Omental fat pad (tissue), 4 donors: ENCODE results near the gene RAPGEFL1. TPM values are rescaled to one million over a fixed set of nuclear protein-coding genes. Genes with fewer than 3 reads are reported as not detected.
"Not testable (repeated sequence)": the region's sequence is repeated elsewhere in the genome, so short reads cannot be mapped to it uniquely, and the experiment has no call there.

Experiments used
- ATAC-seq: fragments of 150-250 bp; one replicate; pipeline ENCODE4 v1.9.1; 2016; ENCODE audit warnings: mild to moderate bottlenecking, moderate library complexity; ENCODE audit not compliant: low FRiP score
- DNase-seq: peaks from one replicate; pipeline ENCODE4 v3.0.0-alpha.2; 2019; ENCODE audit warnings: low spot score
- CTCF ChIP-seq, 3 donors: fragments of 450-650 bp; IDR thresholded peaks; one replicate each; pipeline ENCODE4 v1.5.1; 2016 to 2017; ENCODE audit warnings: antibody characterized with exemption in 3 of 3, mild to moderate bottlenecking in 3 of 3, moderate library complexity in 2 of 3
- total RNA-seq, 4 donors: library from RNA; depleted of rRNA; stranded (reverse); fragments of >200 nt; gene quantifications; one replicate each; pipeline ENCODE4 v1.1.0, GENCODE V29; 2016

RAPGEFL1 gene
- total RNA-seq, 4 donors from 2014 or later, result 3.0 to 16.1 (median 4.4) TPM

- no peak for TF ChIP-seq CTCF (IDR thresholded peaks at IDR 0.05)
- ATAC-seq (peak; percentile 92), DNase-seq (peak; percentile 68)
These were observed 14.3 kb downstream of the RAPGEFL1 start for GRCh38 chr17:40191237-40192208.

GRCh38 chr17:40192961-40193360 lies 15.7 kb downstream of the RAPGEFL1 start:
- no peak for DNase-seq
- no peak for TF ChIP-seq CTCF (IDR thresholded peaks at IDR 0.05)
- ATAC-seq, result no peak

GRCh38 chr17:40194821-40195220 lies 17.6 kb downstream of the RAPGEFL1 start:
- ATAC-seq, result no peak

GRCh38 chr17:40197550-40197949 lies 20.3 kb downstream of the RAPGEFL1 start:
- TF ChIP-seq CTCF (IDR thresholded peaks at IDR 0.05), result no peak
- no peak for DNase-seq
- no peak for ATAC-seq

More at GRCh38 chr17:40194821-40195220, 17.6 kb downstream of the RAPGEFL1 start:
- no peak for TF ChIP-seq CTCF (IDR thresholded peaks at IDR 0.05)
- no peak for DNase-seq

GRCh38 chr17:40197965-40198456 lies 20.7 kb downstream of the RAPGEFL1 start:
- not testable (repeated sequence) for ATAC-seq, DNase-seq

GRCh38 chr17:40198576-40198975 lies 21.3 kb downstream of the RAPGEFL1 start:
- no peak for TF ChIP-seq CTCF (IDR thresholded peaks at IDR 0.05)
- ATAC-seq (no peak), DNase-seq (no peak)

GRCh38 chr17:40203131-40203530 lies 25.9 kb downstream of the RAPGEFL1 start:
- TF ChIP-seq CTCF (IDR thresholded peaks at IDR 0.05), result no peak
- no peak for DNase-seq
- ATAC-seq, result no peak

- ATAC-seq, DNase-seq: not testable (repeated sequence)
These were observed 28.9 kb downstream of the RAPGEFL1 start for GRCh38 chr17:40206193-40206592.
